Measurements from ENCODE around the gene PLAC1.

The PLAC1 gene

DNA sequence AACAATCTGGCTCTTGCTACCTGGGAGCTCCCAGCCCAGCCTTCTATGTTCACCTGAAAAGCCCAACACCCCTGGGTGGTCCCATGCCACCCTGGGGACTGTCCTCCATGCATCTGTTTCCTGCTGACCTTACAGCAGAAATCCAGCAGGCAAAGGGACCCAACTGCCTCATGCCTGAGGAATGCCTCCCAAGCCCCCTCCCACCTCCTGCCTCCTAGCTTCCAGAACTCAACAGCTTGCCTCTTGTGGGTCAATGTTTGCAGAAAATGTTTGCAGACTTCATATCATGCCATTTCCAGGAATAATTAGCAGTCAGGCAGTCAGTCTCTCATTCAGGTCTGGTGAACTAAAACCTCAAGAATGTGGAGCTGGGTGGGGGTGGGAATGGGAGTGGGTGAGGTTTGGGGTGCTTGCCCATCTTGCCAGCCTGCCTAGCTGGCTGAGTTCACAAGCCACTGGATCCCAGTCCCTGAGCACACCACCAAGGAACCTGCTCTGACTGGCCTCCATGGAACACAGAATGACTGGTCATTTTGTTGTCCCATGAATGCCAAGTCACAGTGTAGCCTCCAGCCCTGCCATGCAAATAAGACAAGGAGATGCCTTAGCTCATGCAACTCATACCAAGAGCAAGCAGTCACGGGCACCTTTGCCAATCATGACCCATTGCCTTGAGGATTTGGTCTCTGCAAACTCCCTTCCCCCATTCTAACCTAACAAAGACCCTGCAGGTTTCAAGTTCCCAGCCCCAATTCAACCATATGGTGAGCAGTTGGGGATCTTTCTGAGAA is 12.1 kb upstream of the PLAC1 start:
- DNase-seq, result no peak

DNA sequence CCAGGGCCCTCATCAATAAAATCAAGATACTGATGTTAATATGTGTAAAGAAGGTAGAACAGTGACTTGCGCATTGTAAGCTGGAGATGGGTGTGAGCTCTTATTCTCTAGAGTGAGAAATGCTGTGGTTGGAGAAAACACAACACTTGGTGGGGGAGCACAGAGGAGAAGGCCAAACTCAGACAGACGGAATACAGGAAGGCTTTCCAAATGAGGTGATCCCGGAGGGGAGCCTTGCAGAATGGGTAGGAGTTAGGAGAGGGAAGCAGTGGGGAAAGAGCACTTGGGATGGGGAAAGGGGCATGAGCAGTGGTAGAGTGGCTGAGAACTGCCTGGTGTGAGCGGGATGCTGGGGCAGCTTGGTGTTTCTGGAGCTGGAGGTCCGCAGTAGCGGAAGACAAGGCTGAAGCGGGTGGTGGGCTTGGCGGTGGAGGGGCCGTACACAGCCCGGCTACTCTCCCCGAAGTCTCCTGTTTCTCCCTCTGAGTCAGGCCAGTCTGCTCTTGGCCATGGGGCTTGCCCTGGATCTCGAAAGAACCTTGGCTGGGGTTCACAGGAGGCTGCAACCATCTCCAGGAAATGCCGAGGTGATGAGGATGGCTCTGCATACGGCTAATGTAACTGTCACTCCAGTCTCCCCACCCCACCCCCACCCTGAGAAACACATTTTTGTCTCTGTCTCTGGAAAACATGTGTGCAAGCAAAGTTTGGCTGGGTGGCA is 11.3 kb upstream of the PLAC1 start:
- DNase-seq, result no peak

DNA sequence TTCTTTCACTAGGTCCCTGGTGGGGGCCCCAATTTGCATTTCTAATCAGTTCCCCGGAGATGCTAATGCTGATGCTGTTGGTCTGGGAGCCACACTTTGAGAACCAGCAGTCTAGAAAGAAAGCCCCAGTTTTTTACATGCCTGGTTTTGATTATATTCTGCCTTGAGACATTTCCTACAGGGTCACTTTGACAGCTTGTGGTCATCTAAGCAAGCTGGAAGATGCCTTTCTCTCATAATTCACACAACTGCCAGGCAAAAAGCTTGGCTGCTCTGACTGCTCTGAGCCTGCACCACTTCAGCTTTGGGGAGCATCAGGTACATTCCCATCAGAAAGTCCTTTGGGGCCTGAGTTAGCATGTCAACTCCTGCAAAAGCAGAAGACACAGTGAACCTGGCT is 5.9 kb upstream of the PLAC1 start:
- DNase-seq, result no peak

DNA sequence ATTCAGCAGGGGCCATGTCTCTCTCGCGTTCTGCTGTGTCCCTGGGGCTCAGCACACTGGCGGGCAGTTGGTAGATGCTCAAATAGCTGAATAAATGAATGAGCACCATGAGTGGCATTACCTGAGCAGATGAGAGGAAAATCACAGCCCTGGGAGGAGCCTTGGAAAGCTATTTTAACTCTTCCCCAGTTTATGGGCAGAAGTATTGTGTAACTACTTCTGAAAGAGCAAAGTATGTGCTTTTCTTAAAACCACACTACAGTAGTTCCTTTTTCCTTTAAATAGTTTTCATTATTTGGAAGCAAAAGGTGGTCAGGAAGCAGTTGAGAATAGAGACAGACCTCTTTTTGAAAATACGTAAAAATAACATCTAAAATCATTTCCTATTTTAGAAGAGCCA is 3.0 kb upstream of the PLAC1 start:
- no peak for DNase-seq

DNA sequence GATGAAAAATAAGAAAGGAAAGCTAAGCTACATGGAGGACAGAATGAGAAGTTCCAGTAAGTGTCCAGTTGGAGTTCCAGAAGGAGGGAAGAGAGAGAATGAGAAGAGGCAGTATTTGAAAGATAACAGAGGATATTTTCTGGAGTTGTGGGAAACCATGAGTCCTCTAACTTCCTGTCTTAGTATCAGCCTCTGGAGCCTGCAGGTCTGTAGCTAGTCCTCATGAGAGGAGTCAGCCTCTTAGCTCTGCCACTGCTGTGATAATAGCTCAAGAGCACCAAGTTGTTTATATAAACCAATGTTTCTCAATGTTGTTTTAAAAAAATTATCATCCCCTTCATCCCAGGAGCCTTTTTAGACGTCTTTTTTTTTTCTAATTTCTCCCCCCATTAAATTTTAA is 2.4 kb upstream of the PLAC1 start:
- DNase-seq, result no peak

DNA sequence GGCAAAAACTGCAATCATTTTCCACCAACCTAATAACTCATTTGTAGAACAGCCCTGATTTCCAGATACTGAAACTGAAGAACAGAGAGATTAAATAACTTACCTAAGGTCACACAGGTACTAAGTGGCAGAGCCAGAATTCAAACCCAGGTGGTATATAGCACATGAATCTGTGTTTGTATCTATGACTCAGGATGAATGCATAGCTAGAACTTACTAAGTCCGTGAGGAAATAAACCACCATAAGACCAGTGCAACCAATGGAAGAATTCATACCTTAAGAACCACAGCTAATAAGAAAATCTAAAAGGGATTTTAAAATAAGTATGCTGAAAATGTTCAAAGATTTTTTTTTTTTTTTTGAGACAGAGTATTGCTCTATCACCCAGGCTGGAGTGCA is 1.5 kb upstream of the PLAC1 start:
- DNase-seq, result no peak

DNA sequence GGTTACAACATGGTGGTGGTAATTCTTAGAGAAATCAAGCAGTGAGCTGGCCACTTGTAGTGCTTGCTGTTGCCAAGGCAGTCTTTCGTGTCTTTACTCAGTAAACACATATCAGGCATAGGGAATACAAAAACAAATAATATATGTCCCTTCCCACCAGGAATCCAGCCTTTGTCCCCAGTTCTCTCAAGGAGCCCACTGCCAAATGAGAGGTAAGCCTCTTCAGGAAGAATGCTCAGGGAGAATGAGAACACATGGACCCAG is 421 bp upstream of the PLAC1 start:
- no peak for DNase-seq

DNA sequence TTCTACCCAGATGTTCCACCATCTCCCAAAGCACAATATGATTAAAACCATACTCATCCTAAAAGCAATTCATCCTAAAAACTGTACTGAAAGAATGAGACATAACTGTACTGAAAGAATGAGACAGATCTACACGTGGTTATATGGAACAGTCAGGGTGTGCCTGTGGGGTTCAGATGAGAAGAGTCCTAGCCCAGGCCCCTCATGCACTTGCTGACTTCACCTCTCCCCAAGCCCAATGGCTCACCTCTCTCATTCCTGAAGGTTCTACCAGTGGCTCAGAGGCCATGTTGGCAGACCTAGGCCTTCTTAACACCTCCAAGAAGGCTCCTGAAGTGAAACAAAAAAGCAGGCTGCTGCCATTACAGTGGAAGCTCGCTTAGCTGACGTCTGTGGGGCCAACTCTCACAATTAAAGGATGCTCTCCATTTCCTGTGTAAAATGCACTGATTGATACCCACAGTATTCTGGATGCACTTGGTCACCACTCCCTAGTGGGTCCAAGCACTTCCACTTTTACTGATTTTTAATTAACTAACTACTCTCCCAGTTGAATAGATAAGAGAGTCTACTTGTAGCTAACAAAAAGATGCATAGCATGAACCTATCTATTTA is 3.8 kb downstream of the PLAC1 start:
- peak; percentile 5 to 17 for DNase-seq

DNA sequence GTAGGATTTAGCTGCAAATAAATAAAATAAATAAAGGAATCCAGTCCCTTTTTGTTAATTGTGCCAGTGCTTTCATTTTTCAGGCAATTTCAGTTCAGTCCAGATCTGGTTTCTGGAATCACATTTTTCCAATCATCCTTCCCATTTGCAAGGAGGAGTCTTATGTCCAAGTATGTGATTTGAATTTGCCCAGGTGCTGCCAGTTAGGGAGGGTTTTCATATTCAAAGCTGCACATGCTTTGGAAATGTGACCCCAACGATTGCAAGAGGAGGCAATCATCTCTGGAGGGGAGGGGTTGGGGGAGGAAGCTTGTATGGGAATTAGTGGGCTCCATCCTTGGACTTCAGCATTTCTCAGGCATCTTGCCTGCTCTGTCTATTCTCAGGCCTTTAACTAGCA is 4.4 kb downstream of the PLAC1 start:
- no peak for DNase-seq

DNA sequence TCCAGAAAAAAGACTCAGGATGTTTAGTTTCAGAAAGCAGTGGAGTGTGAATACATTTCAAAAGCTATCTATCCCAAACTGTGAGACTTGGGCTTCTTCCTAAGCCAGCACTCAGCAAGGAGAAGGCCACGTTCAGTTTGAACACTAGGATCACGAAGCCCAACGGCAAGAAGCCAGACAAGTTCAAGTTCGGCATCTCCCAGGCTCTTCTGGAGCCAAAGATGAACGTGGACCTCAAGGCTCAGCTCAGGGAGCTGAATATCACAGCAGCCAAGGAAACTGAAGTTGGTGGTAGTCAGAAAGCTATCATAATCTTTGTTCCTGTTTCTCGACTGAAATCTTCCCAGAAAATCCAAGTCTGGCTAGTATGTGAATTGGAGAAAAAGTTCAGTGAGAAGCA is 7.6 kb downstream of the PLAC1 start:
- DNase-seq, result no peak

DNA sequence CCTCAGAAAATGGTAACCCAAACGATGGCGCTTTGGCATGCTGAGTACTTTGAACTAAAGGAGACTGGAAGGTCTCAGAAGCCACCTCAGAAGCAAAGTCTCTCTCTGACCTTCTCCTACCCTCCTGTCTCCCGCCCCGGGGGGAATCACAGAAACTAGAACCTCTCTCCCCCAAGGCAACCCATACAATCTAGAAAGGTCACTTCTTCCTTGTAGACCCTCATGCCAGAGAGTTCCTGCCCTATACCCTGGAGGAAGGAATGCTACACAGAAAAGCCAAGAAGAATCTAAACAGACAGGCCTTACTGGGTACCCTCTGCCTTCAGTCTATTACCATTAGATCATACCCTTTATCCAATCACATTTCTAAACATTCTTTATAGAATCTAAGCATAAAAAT is 8.5 kb downstream of the PLAC1 start:
- DNase-seq, result no peak

DNA sequence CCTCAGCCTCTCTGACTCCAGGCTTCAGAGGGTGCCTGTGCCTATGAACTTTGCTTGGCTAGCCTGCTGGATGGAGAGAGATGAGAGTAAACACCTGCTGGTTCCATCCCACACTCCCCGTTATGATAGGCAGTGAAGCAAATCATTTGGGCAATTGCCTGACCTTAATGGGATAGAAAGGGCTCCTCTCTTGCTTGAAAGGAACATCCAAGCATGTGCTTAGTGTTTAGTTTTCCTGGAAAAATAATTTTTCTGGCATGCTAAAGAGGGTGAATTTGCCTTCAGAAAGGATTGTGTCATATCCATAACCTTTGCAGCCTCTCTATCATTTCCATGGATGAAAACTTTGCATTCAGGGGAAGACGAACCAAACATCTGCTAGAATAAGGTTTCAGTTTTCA is 10.8 kb downstream of the PLAC1 start:
- DNase-seq, result no peak

DNA sequence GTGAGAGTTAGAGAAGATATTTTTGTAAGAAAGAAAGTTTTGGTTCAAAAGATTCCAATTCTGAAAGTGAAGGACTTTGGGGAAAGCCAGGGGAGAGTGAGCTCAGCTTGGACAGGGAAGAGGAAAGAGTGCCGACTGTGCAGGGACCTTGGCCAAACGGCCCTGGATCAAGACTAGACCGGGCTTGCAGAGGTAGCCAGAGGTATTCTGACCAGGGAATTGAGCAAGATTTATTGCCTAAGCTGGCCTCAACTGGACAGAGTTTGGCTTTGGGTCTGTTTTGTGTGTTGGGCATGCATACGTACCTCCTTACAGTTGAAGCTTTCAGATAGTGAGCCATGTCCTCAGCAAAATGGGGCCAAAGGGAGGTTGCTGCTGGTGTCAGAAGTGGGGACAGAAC is 11.6 kb downstream of the PLAC1 start:
- DNase-seq, result no peak

DNA sequence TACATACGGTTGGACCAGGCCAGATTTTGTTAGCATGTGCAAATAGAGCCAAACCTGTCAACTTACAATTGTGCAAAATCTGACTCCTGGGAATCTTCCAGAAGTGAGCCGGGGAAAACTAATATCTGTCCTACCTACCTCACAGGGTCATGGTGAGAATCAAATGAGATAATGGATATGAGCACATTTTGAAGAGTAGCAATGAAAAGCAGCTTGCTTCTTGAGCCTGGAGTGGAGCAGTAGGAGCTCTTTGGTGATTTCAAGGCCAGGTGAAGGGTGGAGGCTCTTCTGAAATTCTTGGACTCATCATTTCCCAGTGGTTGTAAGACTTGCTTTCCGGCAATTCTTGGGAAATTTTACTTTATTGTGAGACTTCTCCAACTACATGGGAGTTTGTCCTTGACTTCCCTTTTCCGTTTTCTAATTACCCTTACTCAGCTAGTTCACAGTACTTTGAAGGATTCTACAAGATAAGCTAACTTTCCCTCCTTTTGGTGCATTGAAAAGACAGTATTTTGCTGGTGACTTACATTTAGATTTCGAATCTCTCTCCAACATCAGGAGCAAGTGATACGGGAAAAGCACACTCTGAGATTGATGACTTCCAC is 12.2 kb downstream of the PLAC1 start:
- no peak for DNase-seq

DNA sequence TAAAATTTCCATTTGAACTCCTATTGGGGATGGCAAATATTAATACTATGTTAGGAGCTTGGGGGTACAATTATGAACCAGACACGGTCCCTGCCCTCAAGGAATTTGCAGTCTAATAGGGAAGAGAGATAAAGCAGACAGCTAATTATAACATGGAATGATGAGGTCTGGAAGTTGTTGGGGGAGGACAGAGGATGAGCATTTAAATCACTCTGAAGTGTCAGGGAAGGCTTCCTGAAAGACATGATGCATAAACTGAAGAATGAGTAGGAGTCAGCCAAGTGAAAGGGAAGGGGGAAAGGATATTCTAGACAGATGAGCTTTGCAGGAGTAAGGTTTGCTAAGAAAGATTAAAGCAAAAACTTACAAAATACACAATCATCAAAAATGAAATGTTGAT is 15.9 kb downstream of the PLAC1 start:
- no peak for DNase-seq

DNA sequence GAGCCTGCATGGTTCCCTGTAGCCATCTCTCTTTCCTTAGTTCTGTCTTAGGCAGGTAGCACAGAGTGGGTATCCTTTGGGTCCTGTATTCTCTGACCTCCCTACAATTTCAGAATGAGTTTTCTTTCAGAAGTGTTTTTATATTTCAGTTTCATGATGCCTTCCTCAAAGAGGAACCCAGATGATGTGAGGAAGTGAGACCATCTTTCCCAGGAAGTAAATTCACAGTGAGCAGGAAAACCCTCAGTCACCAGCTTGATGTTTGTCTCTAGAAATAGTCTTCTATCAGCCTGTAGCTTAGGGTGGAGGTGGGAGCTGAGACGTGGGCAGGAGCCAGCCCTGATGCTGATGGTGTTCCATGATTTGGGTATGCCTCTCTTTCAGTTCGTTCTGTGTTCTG is 16.9 kb downstream of the PLAC1 start:
- DNase-seq, result no peak

DNA sequence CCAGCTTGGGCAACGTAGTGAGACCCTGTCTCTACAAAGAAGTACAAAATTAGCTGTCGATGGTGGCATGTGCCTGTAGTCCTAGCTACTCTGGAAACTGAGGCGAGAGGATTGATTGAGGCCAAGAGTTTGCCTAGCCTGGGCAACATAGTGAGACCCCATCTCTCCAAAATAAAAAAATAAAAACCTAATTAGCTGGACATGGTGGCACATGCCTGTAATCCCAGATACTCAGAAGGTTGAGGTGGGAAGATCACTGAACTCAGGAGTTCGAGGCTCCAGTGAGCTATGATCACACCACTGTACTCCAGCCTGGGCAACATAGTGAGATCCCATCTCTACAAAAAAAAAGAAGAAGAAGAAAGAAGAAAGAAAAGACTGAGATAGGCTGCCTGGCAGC is 17.4 kb downstream of the PLAC1 start:
- DNase-seq, result no peak

DNA sequence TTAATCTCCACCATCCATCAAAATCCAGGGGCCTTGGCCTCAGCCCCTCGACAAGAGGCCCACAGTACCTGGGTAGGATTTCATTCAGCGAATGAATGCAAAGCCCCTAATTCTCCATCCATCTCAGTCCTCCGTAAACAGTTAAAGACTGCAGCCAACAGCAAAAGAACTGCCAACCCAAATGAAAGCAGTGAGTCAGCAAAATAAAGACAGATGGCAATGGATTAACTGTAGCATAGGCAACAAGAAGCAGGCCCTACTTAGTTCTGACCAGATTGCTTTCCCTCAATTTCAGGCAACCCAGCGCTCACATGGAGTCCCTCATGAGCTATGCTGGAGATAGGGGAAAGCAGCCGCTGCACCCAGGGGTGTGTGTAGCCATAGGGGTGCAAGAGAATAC is 21.4 kb downstream of the PLAC1 start:
- no peak for DNase-seq

DNA sequence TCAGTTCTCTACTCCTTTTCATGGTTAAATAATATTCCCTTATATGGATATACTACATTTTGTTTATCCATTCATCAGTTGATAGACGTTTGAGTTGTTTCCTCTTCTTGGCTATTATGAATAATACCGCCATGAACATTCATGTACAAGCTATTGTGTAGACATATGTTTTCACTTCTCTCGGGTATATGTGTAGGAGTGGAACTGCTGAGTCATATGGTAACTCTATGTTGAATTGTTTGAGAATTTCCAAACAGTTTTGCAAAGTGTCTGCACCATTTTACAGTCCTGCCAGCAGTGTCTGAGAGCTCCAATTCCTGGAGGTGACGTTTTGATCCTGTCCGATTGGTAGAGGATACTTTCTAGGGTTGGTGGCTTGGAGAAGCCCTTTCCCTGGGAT is 23.6 kb downstream of the PLAC1 start:
- DNase-seq, result no peak

DNA sequence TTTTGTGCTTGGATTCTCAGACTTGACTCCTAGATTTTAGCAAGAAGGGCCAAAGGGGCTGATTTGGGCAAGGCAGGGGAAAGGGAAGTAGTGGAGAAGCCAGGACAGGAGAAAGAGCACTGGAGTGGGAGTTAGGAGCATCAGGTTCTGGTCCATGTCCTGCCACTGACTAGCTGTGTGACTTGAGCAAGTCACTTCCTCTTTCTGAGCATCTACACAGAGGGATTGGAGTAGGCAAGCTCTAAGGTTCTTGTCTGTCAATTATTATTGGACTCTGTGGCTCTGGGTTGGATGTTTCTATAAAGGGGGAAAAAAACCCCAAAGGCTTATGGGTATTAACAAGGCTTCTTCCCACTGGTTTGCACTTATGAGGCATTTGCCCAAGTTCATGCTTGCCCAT is 24.4 kb downstream of the PLAC1 start:
- DNase-seq, result no peak

DNA sequence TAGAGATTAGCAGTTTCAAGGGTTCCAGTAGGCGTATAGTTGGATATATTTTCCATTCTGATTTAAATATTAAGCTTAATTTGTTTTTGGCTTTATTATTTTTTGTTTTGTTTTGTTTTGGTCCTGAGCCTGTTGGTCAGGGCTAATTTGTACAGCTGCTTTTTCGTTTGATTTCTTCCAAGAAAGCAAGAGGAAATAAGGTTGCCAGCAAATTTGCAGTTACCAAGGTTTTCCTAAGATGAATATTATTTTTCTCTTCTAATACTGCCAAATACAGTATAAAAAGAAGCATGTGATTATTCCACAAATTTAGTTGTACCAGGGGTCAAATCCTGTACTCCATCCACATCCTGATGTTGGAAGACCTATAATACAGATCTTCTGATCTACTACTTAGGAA is 24.9 kb downstream of the PLAC1 start:
- DNase-seq, result no peak

DNA sequence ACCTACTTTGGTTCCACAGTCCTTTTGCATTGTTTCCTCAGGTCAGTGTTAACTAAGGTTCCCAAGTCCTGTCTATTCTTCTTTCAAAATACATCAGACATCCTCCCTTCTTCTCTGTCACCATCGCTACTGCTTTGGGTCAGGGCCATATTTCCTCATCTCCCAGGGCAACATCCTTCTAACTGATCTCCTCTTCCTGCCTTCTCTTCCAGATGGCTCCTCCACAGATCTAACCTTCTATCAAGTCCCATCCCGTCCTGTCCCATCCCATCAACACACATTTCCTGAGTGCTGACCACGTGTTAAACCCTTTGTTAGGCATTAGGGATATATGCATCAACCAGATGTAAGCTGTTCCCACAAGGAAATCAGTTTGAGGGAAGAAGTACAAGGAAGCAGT is 25.9 kb downstream of the PLAC1 start:
- no peak for DNase-seq

DNA sequence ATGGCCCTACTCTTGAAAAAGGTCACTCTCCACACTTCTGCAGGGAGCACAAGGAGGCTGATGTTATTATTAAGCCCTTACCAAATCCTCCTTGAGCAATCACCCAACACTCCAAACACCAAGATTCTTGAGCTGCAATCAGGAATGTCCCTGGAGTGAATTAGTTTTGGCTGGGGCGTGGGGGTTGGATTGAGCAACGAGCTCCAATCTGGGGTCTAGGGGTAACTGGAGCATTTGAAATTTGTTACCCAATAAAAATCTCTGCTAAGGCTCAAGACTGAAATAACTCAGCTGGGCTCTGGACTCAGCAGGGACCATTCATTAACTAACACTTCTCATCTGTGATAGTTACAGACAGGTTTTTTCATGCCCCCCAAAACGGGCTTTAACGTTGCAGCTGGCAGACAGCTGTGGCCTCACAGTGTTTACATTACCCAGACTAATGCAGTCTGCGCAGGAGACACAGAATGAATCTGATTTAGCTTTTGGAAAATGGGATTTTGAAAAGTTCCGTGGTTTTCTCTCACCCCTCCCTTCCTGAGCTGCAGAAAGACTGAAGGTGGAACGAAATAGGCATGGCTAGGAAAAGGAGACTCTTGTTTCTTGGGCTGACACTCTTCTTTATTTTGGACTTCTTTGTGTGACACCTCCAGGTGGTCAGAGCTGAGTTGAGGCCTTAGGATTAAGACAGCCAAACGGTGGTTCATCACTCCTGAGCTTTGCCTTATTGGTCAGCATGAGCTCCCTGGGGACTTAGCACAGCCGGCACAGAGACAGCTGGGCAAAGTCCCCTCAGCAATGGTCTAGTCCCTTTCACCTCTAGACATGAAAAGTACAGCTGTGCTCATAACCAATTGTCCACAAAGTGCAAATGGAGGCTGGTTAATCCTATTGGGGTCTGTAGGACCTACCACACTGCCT is 26.6 kb downstream of the PLAC1 start:
- DNase-seq, result no peak

All from stimulated activated CD4-positive, alpha-beta T cell treated with anti-CD3 and anti-CD28 coated beads, Interleukin-2, amount 100 ng/mL, for 48 hours (primary cell).